GM23338 (cell line): ENCODE data around the gene ASZ1.

ENCODE experiments used
- CREB1 ChIP-seq: fragments of 250-450 bp; sonication (Bioruptor Pico); IDR thresholded peaks from 2 replicates; pipeline ENCODE4 v1.5.0; 2020; ENCODE audit warnings: low read depth, mild to moderate bottlenecking, moderate library complexity
- EZH2 ChIP-seq: fragments of 200-600 bp; sonication (generic); IDR thresholded peaks from one replicate; pipeline ENCODE4 v1.8.0; 2017; ENCODE audit warnings: antibody characterized with exemption, mild to moderate bottlenecking, low read depth; ENCODE audit not compliant: unreplicated experiment
- EZH2phosphoT487 ChIP-seq: fragments of 200-600 bp; sonication (generic); IDR thresholded peaks from one replicate; pipeline ENCODE4 v1.8.1; 2018; ENCODE audit warnings: antibody characterized with exemption; ENCODE audit not compliant: unreplicated experiment
- JUNB ChIP-seq: IDR thresholded peaks from one replicate; pipeline ENCODE4 v1.6.1; 2016; ENCODE audit warnings: antibody characterized with exemption; ENCODE audit not compliant: unreplicated experiment
- POLR2AphosphoS5 ChIP-seq: IDR thresholded peaks from 2 replicates; pipeline ENCODE4 v1.6.1; 2016; ENCODE audit warnings: antibody characterized with exemption, low read depth
- ZNF114 ChIP-seq: fragments of 250-450 bp; sonication (Bioruptor Pico); IDR thresholded peaks from 2 replicates; pipeline ENCODE4 v1.5.0; 2020; ENCODE audit warnings: mild to moderate bottlenecking, moderate library complexity
- ZNF331 ChIP-seq: fragments of 250-450 bp; sonication (Bioruptor Pico); IDR thresholded peaks from 2 replicates; pipeline ENCODE4 v1.5.0; 2020; ENCODE audit warnings: low read depth, mild to moderate bottlenecking, moderate library complexity
- TF ChIP-seq, protein P1 (sequence below), 2 experiments: fragments of 200-600 bp in 1 of 2; sonication (generic) in 1 of 2; conservative IDR thresholded peaks; 2 replicates each; pipeline versions ENCODE4 v1.5.1 to v1.6.1; 2016 to 2017; ENCODE audit warnings: antibody characterized with exemption in 2 of 2, low read depth in 2 of 2, mild to moderate bottlenecking in 2 of 2, moderate library complexity in 1 of 2
- TF ChIP-seq, protein P2 (sequence below): IDR thresholded peaks from one replicate; pipeline ENCODE4 v1.6.1; 2018; ENCODE audit warnings: antibody characterized with exemption; ENCODE audit not compliant: unreplicated experiment
- TF ChIP-seq, protein P3 (sequence below): fragments of 250-450 bp; sonication (Bioruptor Pico); IDR thresholded peaks from 2 replicates; pipeline ENCODE4 v1.5.0; 2020; ENCODE audit warnings: mild to moderate bottlenecking, moderate library complexity

DNA sequence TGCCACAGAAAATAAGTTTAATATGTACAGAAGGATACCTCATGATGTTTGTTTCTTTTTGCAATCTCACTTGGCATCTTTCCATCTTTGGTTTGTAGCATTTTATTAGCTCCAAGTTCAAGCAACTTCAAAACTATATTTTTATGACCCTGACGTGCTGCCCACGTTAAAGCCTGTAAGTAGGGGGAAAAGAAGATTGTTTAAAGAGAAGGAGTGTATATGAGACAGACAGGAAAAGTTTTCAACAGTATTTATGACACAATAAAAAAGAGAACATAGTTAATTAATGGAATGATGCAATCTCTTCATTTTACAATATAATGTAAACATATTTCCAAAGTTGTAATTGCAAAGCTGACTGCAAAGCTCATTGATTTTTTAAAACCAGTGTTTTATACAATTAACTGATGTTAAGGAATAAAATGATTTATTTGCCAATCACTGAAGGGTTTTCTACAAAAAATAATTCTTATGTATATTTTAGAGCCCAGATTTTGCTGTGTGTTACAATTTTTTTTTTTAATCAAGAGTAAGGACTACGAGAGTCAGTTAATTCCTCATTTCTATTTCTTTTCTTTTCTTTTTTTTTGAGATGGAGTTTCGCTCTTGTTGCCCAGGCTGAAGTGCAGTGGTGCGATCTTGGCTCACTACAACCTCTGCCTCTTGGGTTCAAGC, 42.5 kb downstream of the ASZ1 start:
- no peak for TF ChIP-seq CREB1 (CRISPR knock-in tag)
- TF ChIP-seq ZNF331 = no peak
- no peak for TF ChIP-seq ZNF114
- TF ChIP-seq, protein P1, sequence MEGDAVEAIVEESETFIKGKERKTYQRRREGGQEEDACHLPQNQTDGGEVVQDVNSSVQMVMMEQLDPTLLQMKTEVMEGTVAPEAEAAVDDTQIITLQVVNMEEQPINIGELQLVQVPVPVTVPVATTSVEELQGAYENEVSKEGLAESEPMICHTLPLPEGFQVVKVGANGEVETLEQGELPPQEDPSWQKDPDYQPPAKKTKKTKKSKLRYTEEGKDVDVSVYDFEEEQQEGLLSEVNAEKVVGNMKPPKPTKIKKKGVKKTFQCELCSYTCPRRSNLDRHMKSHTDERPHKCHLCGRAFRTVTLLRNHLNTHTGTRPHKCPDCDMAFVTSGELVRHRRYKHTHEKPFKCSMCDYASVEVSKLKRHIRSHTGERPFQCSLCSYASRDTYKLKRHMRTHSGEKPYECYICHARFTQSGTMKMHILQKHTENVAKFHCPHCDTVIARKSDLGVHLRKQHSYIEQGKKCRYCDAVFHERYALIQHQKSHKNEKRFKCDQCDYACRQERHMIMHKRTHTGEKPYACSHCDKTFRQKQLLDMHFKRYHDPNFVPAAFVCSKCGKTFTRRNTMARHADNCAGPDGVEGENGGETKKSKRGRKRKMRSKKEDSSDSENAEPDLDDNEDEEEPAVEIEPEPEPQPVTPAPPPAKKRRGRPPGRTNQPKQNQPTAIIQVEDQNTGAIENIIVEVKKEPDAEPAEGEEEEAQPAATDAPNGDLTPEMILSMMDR (conservative IDR thresholded peaks at IDR 0.05; ENCODE audit: low read depth in 2 of 2) = no peak
- TF ChIP-seq EZH2 = no peak
- TF ChIP-seq, protein P2, sequence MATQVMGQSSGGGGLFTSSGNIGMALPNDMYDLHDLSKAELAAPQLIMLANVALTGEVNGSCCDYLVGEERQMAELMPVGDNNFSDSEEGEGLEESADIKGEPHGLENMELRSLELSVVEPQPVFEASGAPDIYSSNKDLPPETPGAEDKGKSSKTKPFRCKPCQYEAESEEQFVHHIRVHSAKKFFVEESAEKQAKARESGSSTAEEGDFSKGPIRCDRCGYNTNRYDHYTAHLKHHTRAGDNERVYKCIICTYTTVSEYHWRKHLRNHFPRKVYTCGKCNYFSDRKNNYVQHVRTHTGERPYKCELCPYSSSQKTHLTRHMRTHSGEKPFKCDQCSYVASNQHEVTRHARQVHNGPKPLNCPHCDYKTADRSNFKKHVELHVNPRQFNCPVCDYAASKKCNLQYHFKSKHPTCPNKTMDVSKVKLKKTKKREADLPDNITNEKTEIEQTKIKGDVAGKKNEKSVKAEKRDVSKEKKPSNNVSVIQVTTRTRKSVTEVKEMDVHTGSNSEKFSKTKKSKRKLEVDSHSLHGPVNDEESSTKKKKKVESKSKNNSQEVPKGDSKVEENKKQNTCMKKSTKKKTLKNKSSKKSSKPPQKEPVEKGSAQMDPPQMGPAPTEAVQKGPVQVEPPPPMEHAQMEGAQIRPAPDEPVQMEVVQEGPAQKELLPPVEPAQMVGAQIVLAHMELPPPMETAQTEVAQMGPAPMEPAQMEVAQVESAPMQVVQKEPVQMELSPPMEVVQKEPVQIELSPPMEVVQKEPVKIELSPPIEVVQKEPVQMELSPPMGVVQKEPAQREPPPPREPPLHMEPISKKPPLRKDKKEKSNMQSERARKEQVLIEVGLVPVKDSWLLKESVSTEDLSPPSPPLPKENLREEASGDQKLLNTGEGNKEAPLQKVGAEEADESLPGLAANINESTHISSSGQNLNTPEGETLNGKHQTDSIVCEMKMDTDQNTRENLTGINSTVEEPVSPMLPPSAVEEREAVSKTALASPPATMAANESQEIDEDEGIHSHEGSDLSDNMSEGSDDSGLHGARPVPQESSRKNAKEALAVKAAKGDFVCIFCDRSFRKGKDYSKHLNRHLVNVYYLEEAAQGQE = no peak
- no peak for TF ChIP-seq EZH2phosphoT487
- TF ChIP-seq POLR2AphosphoS5 = no peak
- TF ChIP-seq JUNB = no peak
- TF ChIP-seq, protein P3, sequence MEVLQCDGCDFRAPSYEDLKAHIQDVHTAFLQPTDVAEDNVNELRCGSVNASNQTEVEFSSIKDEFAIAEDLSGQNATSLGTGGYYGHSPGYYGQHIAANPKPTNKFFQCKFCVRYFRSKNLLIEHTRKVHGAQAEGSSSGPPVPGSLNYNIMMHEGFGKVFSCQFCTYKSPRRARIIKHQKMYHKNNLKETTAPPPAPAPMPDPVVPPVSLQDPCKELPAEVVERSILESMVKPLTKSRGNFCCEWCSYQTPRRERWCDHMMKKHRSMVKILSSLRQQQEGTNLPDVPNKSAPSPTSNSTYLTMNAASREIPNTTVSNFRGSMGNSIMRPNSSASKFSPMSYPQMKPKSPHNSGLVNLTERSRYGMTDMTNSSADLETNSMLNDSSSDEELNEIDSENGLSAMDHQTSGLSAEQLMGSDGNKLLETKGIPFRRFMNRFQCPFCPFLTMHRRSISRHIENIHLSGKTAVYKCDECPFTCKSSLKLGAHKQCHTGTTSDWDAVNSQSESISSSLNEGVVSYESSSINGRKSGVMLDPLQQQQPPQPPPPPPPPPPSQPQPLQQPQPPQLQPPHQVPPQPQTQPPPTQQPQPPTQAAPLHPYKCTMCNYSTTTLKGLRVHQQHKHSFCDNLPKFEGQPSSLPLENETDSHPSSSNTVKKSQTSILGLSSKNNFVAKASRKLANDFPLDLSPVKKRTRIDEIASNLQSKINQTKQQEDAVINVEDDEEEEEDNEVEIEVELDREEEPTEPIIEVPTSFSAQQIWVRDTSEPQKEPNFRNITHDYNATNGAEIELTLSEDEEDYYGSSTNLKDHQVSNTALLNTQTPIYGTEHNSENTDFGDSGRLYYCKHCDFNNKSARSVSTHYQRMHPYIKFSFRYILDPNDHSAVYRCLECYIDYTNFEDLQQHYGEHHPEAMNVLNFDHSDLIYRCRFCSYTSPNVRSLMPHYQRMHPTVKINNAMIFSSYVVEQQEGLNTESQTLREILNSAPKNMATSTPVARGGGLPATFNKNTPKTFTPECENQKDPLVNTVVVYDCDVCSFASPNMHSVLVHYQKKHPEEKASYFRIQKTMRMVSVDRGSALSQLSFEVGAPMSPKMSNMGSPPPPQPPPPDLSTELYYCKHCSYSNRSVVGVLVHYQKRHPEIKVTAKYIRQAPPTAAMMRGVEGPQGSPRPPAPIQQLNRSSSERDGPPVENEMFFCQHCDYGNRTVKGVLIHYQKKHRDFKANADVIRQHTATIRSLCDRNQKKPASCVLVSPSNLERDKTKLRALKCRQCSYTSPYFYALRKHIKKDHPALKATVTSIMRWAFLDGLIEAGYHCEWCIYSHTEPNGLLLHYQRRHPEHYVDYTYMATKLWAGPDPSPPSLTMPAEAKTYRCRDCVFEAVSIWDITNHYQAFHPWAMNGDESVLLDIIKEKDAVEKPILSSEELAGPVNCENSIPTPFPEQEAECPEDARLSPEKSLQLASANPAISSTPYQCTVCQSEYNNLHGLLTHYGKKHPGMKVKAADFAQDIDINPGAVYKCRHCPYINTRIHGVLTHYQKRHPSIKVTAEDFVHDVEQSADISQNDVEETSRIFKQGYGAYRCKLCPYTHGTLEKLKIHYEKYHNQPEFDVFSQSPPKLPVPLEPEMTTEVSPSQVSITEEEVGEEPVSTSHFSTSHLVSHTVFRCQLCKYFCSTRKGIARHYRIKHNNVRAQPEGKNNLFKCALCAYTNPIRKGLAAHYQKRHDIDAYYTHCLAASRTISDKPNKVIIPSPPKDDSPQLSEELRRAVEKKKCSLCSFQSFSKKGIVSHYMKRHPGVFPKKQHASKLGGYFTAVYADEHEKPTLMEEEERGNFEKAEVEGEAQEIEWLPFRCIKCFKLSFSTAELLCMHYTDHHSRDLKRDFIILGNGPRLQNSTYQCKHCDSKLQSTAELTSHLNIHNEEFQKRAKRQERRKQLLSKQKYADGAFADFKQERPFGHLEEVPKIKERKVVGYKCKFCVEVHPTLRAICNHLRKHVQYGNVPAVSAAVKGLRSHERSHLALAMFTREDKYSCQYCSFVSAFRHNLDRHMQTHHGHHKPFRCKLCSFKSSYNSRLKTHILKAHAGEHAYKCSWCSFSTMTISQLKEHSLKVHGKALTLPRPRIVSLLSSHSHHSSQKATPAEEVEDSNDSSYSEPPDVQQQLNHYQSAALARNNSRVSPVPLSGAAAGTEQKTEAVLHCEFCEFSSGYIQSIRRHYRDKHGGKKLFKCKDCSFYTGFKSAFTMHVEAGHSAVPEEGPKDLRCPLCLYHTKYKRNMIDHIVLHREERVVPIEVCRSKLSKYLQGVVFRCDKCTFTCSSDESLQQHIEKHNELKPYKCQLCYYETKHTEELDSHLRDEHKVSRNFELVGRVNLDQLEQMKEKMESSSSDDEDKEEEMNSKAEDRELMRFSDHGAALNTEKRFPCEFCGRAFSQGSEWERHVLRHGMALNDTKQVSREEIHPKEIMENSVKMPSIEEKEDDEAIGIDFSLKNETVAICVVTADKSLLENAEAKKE = no peak
